NK-92 (cell line): ENCODE results near the gene TSPAN18.
"Not testable (repeated sequence)": the region's sequence is repeated elsewhere in the genome, so short reads cannot be mapped to it uniquely, and the experiment has no call there.

ENCODE experiments used
- DNase-seq: peaks from one replicate; lab custom pipeline; 2025; ENCODE audit not compliant: unreplicated experiment; lab: John Stamatoyannopoulos, UW

TSPAN18 gene

GRCh38 chr11:44863231-44863630 lies 136.5 kb downstream of the TSPAN18 start:
- DNase-seq: no peak

GRCh38 chr11:44865866-44866272 lies 139.1 kb downstream of the TSPAN18 start:
- DNase-seq: no peak

- no peak for DNase-seq
Observed at GRCh38 chr11:44866286-44866685, 139.5 kb downstream of the TSPAN18 start.

GRCh38 chr11:44868021-44868420 lies 141.3 kb downstream of the TSPAN18 start:
- no peak for DNase-seq

GRCh38 chr11:44868455-44869421 lies 142.0 kb downstream of the TSPAN18 start:
- no peak for DNase-seq

- no peak for DNase-seq
Observed at GRCh38 chr11:44870181-44870580, 143.4 kb downstream of the TSPAN18 start.

GRCh38 chr11:44870615-44871176 lies 143.9 kb downstream of the TSPAN18 start:
- no peak for DNase-seq

- DNase-seq: not testable (repeated sequence)
Observed at GRCh38 chr11:44871682-44872081, 144.9 kb downstream of the TSPAN18 start.

GRCh38 chr11:44872556-44872955 lies 145.8 kb downstream of the TSPAN18 start:
- no peak for DNase-seq

GRCh38 chr11:44873537-44873936 lies 146.8 kb downstream of the TSPAN18 start:
- no peak for DNase-seq

- no peak for DNase-seq
Observed at GRCh38 chr11:44874284-44874683, 147.5 kb downstream of the TSPAN18 start.

- DNase-seq: no peak
Observed at GRCh38 chr11:44875037-44875436, 148.3 kb downstream of the TSPAN18 start.

- DNase-seq: no peak
Observed at GRCh38 chr11:44876194-44876723, 149.5 kb downstream of the TSPAN18 start.

- DNase-seq: no peak
Observed at GRCh38 chr11:44876906-44877305, 150.1 kb downstream of the TSPAN18 start.

GRCh38 chr11:44877571-44878497 lies 151.1 kb downstream of the TSPAN18 start:
- DNase-seq: no peak

GRCh38 chr11:44878711-44879110 lies 151.9 kb downstream of the TSPAN18 start:
- no peak for DNase-seq

GRCh38 chr11:44879432-44879831 lies 152.7 kb downstream of the TSPAN18 start:
- no peak for DNase-seq

GRCh38 chr11:44880511-44880910 lies 153.7 kb downstream of the TSPAN18 start:
- DNase-seq: no peak

GRCh38 chr11:44880953-44881352 lies 154.2 kb downstream of the TSPAN18 start:
- DNase-seq: no peak

GRCh38 chr11:44883277-44883676 lies 156.5 kb downstream of the TSPAN18 start:
- DNase-seq: no peak

GRCh38 chr11:44884056-44884455 lies 157.3 kb downstream of the TSPAN18 start:
- DNase-seq: no peak
